GM12878 (cell line): ENCODE data around the gene TDO2. TPM values are rescaled to one million over a fixed set of nuclear protein-coding genes. Genes with fewer than 3 reads are reported as not detected.

Experiments
- FOXM1 ChIP-seq: IDR thresholded peaks from 2 replicates; pipeline ENCODE4 v1.6.1; 2012; ENCODE audit warnings: low read depth, mild to moderate bottlenecking, inconsistent platforms, low read length, moderate library complexity
- MXI1 ChIP-seq: fragments of 150-350 bp; IDR thresholded peaks from 2 replicates; pipeline ENCODE4 v1.6.1; 2011; ENCODE audit warnings: low read depth, mild to moderate bottlenecking, inconsistent platforms, low read length, improper control_type of control experiment
- RBBP5 ChIP-seq: fragments of 200-600 bp; sonication (generic); conservative IDR thresholded peaks from 2 replicates; pipeline ENCODE4 v1.6.1; 2016
- YBX1 ChIP-seq: fragments of 450-650 bp; IDR thresholded peaks from 2 replicates; pipeline ENCODE4 v1.6.1; 2016; ENCODE audit warnings: antibody characterized with exemption
- ZNF24 ChIP-seq: fragments of 450-650 bp; IDR thresholded peaks from 2 replicates; pipeline ENCODE4 v1.6.1; 2017; ENCODE audit warnings: antibody characterized with exemption, mild to moderate bottlenecking
- polyA plus RNA-seq, 11 experiments: library from polyadenylated mRNA; depleted of rRNA in 4 of 11; unstranded in 6 of 11; stranded (reverse) in 5 of 11; fragments of >200 nt; fragmentation: Nextera tagmentation in 4 of 11; fragmentation: Illumina TruSeq in 1 of 11; extraction: Ambion mirVana in 4 of 11; extraction: Trizol in 1 of 11; gene quantifications; 1 replicate in 1 of 11; 2 replicates in 10 of 11; pipeline versions ENCODE4 v1.2.1 to v1.2.3, GENCODE V29; 2011 to 2016; ENCODE audit warnings: inconsistent platforms in 2 of 11, missing spikeins in 2 of 11, low read depth in 1 of 11
- total RNA-seq, 4 experiments: library from RNA; depleted of rRNA in 3 of 4; stranded (reverse); fragments of >200 nt in 3 of 4; fragmentation: Illumina TruSeq in 1 of 4; extraction: Trizol in 1 of 4; gene quantifications; 2 replicates each; pipeline versions ENCODE4 v1.2.1 to v1.2.3, GENCODE V29; 2013 to 2021
- TF ChIP-seq, protein P1 (sequence below): IDR thresholded peaks from 2 replicates; pipeline ENCODE4 v1.6.1; 2012; ENCODE audit warnings: improper control_type of control experiment, low read depth, low read length; ENCODE audit not compliant: insufficient replicate concordance
- TF ChIP-seq, protein P2 (sequence below): fragments of 450-650 bp; IDR thresholded peaks from 2 replicates; pipeline ENCODE4 v1.6.1; 2017; ENCODE audit warnings: low read depth, mild to moderate bottlenecking, moderate library complexity
- TF ChIP-seq, protein P3 (sequence below): IDR thresholded peaks from 2 replicates; pipeline ENCODE4 v1.6.1; 2011; ENCODE audit warnings: borderline replicate concordance, low read depth, mild to moderate bottlenecking, moderate library complexity, low read length; ENCODE audit not compliant: insufficient read depth, poor library complexity, severe bottlenecking
- TF ChIP-seq, protein P4 (sequence below): fragments of 450-650 bp; IDR thresholded peaks from 2 replicates; pipeline ENCODE4 v1.6.1; 2014; ENCODE audit warnings: mild to moderate bottlenecking

TDO2 gene
- total and polyA plus RNA-seq, 10 of the 15 experiments (the other 5 are each of a cell fraction or from before 2014, with no cell fraction given) = 0.12 to 1.5 (median 0.23) TPM; not detected in 1

DNA sequence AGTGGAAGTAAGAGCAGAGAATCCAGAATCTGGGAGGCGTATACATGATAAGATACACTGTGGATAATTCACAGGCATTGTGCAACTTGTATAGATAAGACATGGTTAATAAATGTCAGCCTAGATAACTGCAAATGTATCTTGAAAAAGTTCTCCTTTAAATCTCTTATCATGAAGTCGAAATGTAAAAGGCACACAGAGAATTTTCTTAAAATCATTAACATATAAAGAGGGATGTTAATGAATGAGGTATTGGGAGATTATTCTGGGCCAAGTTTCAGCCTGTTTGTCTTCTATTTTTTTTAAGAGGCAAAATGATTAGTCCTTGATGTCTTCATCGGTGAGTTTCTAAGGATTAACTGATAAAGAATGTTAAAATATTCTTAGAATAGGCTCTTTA lies 835 bp downstream of the TDO2 start (continued):
- TF ChIP-seq, protein P1, sequence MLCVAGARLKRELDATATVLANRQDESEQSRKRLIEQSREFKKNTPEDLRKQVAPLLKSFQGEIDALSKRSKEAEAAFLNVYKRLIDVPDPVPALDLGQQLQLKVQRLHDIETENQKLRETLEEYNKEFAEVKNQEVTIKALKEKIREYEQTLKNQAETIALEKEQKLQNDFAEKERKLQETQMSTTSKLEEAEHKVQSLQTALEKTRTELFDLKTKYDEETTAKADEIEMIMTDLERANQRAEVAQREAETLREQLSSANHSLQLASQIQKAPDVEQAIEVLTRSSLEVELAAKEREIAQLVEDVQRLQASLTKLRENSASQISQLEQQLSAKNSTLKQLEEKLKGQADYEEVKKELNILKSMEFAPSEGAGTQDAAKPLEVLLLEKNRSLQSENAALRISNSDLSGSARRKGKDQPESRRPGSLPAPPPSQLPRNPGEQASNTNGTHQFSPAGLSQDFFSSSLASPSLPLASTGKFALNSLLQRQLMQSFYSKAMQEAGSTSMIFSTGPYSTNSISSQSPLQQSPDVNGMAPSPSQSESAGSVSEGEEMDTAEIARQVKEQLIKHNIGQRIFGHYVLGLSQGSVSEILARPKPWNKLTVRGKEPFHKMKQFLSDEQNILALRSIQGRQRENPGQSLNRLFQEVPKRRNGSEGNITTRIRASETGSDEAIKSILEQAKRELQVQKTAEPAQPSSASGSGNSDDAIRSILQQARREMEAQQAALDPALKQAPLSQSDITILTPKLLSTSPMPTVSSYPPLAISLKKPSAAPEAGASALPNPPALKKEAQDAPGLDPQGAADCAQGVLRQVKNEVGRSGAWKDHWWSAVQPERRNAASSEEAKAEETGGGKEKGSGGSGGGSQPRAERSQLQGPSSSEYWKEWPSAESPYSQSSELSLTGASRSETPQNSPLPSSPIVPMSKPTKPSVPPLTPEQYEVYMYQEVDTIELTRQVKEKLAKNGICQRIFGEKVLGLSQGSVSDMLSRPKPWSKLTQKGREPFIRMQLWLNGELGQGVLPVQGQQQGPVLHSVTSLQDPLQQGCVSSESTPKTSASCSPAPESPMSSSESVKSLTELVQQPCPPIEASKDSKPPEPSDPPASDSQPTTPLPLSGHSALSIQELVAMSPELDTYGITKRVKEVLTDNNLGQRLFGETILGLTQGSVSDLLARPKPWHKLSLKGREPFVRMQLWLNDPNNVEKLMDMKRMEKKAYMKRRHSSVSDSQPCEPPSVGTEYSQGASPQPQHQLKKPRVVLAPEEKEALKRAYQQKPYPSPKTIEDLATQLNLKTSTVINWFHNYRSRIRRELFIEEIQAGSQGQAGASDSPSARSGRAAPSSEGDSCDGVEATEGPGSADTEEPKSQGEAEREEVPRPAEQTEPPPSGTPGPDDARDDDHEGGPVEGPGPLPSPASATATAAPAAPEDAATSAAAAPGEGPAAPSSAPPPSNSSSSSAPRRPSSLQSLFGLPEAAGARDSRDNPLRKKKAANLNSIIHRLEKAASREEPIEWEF = no peak
- TF ChIP-seq MXI1 (no peak), ZNF24 (no peak), YBX1 (no peak), RBBP5 (no peak), FOXM1 (no peak)
- TF ChIP-seq, protein P2, sequence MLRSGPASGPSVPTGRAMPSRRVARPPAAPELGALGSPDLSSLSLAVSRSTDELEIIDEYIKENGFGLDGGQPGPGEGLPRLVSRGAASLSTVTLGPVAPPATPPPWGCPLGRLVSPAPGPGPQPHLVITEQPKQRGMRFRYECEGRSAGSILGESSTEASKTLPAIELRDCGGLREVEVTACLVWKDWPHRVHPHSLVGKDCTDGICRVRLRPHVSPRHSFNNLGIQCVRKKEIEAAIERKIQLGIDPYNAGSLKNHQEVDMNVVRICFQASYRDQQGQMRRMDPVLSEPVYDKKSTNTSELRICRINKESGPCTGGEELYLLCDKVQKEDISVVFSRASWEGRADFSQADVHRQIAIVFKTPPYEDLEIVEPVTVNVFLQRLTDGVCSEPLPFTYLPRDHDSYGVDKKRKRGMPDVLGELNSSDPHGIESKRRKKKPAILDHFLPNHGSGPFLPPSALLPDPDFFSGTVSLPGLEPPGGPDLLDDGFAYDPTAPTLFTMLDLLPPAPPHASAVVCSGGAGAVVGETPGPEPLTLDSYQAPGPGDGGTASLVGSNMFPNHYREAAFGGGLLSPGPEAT = no peak
- TF ChIP-seq, protein P3, sequence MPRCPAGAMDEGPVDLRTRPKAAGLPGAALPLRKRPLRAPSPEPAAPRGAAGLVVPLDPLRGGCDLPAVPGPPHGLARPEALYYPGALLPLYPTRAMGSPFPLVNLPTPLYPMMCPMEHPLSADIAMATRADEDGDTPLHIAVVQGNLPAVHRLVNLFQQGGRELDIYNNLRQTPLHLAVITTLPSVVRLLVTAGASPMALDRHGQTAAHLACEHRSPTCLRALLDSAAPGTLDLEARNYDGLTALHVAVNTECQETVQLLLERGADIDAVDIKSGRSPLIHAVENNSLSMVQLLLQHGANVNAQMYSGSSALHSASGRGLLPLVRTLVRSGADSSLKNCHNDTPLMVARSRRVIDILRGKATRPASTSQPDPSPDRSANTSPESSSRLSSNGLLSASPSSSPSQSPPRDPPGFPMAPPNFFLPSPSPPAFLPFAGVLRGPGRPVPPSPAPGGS = no peak
- TF ChIP-seq, protein P4, sequence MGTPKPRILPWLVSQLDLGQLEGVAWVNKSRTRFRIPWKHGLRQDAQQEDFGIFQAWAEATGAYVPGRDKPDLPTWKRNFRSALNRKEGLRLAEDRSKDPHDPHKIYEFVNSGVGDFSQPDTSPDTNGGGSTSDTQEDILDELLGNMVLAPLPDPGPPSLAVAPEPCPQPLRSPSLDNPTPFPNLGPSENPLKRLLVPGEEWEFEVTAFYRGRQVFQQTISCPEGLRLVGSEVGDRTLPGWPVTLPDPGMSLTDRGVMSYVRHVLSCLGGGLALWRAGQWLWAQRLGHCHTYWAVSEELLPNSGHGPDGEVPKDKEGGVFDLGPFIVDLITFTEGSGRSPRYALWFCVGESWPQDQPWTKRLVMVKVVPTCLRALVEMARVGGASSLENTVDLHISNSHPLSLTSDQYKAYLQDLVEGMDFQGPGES = no peak
- TF ChIP-seq, all 136 proteins: peak for 0
